Stimulated activated CD8-positive, alpha-beta memory T cell treated with anti-CD3 and anti-CD28 coated beads, Interleukin-7, amount 100 ng/mL, for 4 hours (primary cell): Measurements from ENCODE around the gene KIAA2012.
A peak's percentile ranks its signal among the peaks of the same experiment; 100 is the strongest.

Experiments
- DNase-seq, 2 donors: peaks; one replicate each; pipeline ENCODE4 v3.0.0-alpha.2; 2020; ENCODE audit warnings: low read depth in 2 of 2

KIAA2012 gene

DNA sequence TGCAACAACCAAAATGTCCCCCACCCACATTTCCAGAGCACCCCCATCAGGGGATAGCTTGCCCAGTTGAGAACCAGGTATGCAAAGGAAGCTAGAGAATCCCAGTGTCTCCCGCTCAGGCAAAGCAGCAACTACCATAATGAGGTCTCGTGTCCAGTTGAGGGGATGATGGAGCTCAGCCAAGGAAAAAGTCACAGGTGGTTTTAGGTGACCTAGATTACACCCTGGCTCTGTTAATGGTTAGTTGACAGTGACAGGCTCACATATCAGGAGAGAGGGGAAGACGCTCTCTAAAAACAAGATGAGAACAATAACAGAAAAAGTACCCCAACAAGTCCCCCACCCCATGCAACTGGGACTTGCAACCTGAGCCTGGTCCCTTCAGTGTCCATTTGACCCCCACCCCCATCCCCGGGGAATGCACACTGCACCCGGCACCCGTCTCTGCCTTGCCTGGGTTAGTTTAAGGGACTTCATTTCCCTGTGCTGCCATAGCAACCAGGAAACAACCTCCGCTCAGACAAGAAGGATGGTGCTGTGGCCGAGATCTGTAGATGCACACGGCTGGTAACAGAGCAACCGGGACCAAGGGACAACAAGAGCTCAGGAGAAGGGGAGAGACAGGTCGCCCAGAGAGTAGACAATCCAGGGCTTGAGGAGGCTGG, at the start of gene KIAA2012:
Gene KIAA2012, plus strand, starts transcription at position 519 of the 665 bp plus-strand sequence. CDS start 373 bp downstream, outside the sequence.
- no peak for DNase-seq

DNA sequence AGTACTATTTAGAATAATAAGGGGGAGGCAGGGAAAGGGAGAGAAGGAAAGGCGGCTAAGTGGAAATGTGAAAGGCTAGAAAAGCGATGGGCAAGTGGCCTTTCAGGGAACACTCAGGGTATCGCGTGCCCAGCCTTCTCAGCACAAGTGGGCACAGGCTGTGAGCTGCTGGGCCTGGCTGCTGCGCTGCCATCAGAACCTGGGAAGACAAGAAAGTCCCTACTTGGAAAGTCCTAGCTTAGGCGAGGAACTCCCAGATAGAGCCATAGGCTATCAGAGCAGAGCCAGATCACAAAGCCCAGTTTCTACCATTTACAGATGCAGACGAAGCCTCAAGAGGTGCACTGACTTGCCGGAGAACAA, 49.2 kb upstream of the KIAA2012 start:
- DNase-seq, result no peak

DNA sequence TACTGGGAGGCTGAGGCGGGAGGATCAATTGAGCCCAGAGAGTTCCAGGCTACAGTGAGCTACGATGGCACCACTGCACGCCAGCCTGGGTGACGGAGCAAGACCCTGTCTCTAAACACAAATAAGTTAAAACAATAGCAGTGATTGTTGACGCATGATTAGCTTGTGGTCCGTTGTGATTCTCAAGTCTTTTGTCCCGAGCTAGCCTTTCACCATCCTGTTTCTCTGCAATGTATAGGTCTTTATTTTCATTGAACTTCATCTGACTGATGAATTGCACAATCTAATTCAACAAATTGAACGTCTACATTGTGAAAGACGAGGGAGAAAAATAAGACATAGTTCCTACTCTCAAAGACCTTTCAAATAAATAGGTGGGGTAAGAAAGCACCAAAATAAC, 48.2 kb upstream of the KIAA2012 start:
- no peak for DNase-seq

DNA sequence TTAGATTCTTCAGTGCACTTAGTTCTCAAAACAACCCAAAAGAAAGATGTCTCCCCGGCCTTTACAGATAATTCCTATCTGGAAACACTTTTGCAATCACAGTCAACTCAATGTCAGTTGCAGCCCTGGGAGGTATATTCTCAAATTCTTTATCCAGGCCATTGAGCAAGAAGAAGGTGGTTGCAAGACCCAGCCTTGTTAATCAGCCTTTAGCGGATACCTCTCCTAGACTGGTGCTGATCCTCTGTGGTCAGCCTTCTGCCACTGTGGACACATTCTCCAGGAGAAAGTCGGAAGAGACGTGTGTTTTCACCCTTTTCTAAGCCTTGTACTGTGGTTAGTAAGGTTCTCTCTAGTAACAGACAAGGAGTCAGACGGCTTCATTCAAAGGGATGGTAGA, 47.2 kb upstream of the KIAA2012 start:
- DNase-seq, result no peak

DNA sequence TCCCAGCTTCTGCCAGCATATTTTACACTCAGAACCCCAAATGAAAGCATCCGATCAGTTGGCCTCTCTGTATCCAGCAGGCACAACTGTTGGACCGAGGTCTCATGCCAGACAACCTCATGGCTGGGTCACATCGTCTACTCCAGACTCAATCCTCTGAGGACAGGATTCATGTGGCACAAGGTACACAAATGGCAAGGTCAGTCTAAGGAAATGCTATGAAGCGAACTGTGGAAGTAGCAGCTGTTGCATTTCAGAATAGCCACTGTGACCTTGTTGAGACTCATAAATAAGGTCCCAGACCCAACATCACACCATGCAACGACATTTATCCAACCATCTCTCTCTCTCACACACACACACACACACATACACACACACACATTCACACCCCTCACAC, 46.5 kb upstream of the KIAA2012 start:
- DNase-seq, result no peak

DNA sequence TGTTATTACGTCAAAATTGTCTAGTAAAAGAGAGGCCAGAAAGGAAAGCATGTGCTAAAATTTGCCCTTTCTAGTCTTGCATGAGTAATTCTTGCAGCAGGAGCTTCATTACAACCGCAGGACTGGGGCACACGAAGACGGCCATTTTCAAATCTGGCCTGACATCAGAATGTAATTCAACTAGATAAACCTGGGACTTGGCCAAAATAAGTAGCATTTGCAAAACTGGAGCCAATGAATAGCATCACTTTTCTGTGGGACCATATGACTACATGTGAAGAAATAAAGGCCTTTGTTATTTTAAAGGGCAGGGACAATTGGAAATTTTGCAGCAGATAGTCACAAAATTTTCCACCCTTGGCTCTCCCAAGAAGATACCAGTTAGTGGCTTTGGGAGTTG, 42.4 kb upstream of the KIAA2012 start:
- DNase-seq, result no peak

DNA sequence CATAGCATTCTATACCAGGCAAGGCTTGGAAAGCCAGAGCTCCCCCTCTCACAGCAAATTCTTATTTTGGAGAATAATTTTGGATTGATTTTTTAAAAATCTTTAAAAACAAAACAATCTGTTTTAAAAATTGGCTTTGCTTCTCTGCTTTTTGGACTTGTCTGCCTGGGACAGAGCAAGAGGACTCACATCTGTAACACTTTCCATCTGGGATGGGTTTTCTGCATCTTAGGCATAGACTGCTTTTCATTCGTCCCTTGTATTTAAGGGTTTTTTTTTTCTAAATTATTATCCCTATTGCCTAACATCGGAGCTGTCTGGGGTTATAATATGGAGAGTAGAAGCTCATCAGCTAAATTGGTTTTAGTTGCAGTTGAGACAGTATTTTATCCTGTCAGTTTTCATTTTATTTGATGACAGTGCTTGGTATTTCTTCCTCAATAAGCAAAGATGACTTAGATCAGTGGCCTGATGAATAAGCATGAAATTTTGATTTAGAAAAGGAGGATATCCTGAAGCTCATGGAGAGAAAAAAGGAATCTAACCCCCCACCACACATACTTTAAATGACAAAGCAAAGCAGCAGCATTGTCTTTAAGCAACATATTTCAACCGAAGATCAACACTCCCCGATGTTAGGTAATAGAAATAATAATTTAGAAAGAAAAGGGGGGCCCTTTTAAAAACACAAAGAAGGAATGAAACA, 41.7 kb upstream of the KIAA2012 start:
- no peak for DNase-seq

DNA sequence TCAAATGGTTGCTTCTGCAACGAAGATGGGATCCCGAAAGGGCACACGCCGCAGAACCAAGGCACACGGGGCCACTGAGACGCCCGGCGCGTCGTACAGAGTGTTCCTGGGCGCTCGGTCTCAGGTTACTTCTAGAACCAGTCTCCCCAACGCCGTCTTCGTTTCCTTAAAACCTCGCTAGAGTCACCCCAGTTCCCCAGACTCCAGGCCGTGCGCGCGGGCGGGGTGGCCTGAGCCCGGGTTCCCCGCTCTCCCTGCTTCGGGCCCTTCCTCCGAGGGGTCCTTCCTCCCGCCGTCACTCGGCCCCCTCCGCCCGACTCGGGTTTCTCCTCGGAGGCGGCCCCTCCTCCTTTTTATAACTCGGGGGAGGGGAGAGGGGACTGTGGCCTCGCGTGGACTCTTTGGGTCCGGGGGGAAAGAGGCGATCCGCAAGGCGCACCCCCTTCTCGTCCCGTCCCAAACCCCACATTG, 40.2 kb upstream of the KIAA2012 start:
- no peak for DNase-seq

DNA sequence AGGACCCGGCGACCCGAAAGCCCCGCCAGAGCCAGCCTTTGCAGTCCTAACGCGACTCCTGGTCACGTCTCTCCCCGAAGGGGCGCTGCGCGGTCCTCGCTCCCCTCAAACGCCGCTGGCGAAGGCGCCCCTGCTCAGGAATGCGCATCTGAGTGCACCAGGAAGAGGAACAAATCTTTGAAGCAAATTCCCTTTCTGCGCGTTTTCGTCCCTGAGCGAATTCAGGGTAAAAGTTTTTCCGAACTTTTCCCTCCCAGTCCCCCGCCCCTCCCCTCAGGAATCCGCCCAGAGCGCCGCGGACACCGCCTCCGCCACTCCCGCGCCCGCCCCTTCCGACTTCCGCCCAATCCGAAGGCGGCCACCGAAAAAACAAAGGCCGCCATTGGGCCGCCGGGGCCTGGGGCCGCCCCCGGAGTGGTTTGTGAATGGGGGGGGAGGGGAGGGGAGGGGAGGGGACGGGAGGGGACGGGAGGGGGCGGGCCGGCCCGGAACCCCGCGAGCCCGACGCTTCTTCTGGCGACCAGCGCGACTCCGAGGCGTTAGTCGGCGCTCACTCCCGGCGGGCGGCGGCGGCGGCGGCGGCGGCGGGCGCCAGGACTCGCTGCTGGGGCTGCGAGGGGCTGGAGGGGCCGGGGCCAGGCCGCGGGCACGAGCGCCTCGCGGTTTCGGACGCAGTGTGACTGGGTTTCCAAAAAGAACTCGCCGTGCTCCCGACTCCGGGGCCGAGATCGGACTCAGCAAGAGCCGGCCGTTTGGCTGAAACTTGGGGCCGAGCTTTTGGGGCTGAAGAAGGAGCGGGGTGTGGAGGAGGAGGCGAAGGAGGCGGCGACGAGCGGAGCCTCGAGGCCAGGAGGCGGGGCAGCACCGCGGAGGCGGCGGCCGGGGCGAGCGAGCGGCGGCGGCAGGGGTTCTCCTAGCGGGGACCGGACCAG, 39.5 kb upstream of the KIAA2012 start, which contains the start of gene FZD7:
Gene FZD7, plus strand, starts transcription at position 539 of the 932 bp plus-strand sequence. CDS start 793 bp downstream, outside the sequence.
- DNase-seq, result peak; percentile 66 to 81

DNA sequence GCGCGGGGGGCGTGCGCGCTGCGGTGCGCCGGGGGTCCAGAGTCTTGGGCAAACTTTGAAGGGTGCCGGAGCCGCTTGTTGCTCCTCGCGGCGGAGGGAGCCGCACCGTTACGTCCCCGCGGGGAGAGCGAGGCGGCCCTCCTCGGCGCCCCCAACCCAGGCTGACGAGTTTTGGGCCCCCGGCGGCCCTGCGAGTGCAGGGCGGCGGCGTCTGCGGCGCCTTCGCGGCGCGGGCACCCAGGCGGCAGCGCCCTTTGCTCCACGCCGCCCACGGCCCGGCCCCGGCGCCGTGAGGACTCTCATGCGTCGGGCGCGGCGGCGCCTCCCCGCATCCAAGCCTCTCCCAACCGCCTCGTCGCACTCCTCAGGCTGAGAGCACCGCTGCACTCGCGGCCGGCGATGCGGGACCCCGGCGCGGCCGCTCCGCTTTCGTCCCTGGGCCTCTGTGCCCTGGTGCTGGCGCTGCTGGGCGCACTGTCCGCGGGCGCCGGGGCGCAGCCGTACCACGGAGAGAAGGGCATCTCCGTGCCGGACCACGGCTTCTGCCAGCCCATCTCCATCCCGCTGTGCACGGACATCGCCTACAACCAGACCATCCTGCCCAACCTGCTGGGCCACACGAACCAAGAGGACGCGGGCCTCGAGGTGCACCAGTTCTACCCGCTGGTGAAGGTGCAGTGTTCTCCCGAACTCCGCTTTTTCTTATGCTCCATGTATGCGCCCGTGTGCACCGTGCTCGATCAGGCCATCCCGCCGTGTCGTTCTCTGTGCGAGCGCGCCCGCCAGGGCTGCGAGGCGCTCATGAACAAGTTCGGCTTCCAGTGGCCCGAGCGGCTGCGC, 38.6 kb upstream of the KIAA2012 start:
- no peak for DNase-seq

DNA sequence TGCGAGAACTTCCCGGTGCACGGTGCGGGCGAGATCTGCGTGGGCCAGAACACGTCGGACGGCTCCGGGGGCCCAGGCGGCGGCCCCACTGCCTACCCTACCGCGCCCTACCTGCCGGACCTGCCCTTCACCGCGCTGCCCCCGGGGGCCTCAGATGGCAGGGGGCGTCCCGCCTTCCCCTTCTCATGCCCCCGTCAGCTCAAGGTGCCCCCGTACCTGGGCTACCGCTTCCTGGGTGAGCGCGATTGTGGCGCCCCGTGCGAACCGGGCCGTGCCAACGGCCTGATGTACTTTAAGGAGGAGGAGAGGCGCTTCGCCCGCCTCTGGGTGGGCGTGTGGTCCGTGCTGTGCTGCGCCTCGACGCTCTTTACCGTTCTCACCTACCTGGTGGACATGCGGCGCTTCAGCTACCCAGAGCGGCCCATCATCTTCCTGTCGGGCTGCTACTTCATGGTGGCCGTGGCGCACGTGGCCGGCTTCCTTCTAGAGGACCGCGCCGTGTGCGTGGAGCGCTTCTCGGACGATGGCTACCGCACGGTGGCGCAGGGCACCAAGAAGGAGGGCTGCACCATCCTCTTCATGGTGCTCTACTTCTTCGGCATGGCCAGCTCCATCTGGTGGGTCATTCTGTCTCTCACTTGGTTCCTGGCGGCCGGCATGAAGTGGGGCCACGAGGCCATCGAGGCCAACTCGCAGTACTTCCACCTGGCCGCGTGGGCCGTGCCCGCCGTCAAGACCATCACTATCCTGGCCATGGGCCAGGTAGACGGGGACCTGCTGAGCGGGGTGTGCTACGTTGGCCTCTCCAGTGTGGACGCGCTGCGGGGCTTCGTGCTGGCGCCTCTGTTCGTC, 37.7 kb upstream of the KIAA2012 start:
- DNase-seq, result no peak

DNA sequence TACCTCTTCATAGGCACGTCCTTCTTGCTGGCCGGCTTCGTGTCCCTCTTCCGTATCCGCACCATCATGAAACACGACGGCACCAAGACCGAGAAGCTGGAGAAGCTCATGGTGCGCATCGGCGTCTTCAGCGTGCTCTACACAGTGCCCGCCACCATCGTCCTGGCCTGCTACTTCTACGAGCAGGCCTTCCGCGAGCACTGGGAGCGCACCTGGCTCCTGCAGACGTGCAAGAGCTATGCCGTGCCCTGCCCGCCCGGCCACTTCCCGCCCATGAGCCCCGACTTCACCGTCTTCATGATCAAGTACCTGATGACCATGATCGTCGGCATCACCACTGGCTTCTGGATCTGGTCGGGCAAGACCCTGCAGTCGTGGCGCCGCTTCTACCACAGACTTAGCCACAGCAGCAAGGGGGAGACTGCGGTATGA, 37.1 kb upstream of the KIAA2012 start:
- DNase-seq, result no peak

DNA sequence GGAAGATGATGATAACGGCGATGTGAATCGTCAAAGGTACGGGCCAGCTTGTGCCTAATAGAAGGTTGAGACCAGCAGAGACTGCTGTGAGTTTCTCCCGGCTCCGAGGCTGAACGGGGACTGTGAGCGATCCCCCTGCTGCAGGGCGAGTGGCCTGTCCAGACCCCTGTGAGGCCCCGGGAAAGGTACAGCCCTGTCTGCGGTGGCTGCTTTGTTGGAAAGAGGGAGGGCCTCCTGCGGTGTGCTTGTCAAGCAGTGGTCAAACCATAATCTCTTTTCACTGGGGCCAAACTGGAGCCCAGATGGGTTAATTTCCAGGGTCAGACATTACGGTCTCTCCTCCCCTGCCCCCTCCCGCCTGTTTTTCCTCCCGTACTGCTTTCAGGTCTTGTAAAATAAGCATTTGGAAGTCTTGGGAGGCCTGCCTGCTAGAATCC, 36.4 kb upstream of the KIAA2012 start:
- DNase-seq, result no peak

DNA sequence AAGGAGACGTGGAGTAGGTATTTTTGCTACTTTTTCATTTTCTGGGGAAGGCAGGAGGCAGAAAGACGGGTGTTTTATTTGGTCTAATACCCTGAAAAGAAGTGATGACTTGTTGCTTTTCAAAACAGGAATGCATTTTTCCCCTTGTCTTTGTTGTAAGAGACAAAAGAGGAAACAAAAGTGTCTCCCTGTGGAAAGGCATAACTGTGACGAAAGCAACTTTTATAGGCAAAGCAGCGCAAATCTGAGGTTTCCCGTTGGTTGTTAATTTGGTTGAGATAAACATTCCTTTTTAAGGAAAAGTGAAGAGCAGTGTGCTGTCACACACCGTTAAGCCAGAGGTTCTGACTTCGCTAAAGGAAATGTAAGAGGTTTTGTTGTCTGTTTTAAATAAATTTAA, 36.0 kb upstream of the KIAA2012 start:
- no peak for DNase-seq

DNA sequence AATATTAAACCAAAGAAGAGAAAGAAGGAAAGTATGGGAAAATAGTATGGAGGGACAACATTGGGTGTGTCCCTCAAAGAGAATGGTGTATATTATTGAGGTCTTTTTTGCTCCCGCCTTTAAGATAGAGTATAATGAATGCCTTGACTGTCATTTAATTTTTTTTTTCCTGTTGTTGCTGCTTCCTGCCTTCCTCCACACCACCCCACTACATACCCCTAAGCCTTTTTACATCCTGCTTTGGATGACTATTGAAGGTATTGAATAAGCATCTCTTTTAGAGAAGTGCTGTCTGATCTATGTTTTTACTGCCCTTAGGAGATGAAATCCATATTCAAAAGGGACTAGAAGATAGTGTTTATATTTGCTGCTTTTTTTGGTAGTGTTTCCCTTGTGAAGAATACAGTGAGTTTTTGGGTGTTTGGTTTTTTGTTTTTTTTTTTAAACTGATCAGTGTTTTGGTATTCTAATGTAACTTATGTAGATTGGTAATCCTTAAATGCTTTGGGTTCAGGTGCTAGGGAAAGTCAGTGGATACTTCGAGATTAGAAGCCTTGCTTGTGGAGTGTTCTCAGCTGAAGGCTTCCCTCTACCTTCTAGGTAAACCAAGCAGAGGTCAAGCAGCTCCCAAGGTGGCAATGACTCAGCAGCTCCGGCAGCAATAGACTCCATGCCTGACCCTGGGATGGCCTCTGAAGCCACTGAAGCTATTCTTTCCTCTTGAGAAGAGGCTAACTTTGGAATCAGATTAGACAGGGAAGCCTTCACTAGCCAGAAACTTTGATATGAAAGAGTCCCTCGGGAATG, 34.4 kb upstream of the KIAA2012 start:
- DNase-seq, result no peak

DNA sequence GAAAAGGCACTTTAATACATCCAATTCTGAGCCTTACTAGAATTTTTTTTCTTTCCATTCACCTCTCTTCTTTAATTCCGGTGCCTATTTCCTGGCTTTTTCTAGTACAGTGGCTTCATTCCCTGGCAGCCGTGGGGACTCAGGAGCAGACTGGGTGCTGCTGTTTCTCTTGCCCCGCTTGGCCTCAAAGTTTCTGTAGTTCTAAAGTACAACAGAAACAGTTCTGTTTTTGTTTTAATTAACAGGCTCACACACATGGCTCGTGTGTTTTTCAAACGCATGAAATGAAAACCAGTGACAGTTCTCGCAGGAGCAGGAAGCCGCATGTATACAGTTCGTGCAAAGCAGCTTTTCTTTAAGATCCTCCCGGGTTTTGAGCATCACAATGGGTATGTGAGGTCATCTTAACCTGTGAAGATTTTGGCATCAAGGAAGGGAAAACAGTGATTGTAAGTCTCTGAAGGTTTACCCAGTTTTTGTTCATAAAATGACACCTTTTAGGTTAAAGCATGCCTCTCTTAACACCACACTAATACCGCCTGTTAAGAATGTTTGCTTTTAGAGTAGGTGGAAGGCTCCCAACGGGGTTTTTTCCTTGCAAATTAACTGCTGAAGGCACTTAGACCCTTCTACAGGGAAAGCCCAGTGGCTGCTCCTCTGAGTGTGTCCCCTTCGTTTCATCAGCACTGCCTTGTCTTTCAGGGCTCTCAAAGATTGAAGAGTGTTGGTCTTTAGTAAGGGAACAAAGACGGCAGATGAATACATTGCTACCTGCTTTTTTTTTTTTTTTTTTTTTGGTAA, 33.6 kb upstream of the KIAA2012 start:
- DNase-seq, result no peak

DNA sequence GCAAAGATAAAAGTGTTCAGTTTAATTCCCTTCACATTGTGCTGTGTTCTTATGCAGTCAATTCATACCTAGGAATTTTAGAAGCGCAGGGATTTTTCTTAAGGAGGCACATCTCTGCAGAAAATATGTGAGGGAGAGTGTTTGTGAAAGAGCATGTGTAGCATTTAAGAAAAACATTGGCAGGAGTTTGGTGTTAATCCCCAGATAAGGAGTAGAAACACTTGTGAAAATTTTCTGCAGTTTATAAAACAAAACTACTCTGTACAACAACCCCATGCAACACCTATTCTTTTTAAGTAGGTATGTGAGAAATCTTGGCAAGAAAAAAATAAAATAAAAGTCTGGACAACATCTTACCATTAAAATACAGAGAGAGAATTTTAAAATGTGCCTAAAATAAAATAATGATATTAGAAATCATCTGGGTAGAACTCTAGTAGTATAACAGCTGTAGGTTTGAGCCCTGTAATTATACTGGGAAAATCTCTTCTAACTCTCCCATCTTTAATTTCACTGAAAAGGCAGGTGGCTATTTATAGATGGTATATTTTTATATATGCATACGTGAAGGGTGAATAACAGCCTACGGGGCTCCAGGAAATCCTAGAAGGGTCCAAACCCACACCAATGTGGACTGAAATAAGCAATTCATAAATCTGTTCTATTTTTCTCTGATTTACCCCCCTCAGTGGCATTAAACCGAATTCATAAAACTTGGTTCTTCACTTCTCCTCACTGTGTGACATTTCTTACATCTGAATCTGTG, 32.8 kb upstream of the KIAA2012 start:
- no peak for DNase-seq

DNA sequence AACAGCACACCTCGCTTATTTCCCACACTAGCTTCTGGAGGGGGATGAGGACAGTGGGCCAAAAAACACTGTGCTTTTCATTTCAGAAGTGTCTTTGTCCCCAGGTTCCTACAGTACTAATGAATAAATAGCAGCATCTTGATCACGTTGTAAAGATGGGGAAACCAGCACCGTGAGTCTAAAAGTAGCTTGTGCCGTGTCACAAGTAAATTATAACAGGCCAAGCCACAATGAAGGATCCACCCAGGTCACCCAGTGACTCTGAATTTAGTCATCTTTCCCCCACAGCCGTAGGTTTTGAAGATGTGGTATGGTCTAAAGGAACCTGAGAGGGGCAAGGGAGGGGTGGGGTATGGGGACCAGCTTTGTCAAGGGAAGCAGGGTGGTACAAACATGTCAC, 30.6 kb upstream of the KIAA2012 start:
- no peak for DNase-seq
